ENCODE data around the gene SPHK2.

Gene SPHK2

GRCh38 chr19:48659768-48660167 is 40.5 kb downstream of the SPHK2 start:
- no peak for DNase-seq
- Histone ChIP-seq H3K27ac (ENCODE audit: insufficient read depth, low read length, poor library complexity, severe bottlenecking) (no peak overlapping the region), H3K36me3 (ENCODE audit: control insufficient read depth, insufficient read depth, low read length) (no peaks in the 10 kb centered on the region), H3K4me1 (ENCODE audit: control insufficient read depth, insufficient read depth, low read length, poor library complexity, severe bottlenecking) (peaks cover 4% of the 10 kb centered on the region), H3K9me3 (ENCODE audit: control insufficient read depth, low read length) (no peaks in the 10 kb centered on the region), H3K27me3 (replicated peaks; ENCODE audit: control insufficient read depth, insufficient read depth, low read length, poor library complexity, severe bottlenecking) (no peaks in the 10 kb centered on the region), H3K4me3 (ENCODE audit: insufficient read depth, low read depth, low read length, poor library complexity, severe bottlenecking) (no peak overlapping the region)

- DNase-seq = peak; percentile 51 to 74 (median 62)
- Histone ChIP-seq H3K27ac (ENCODE audit: insufficient read depth, low read length, poor library complexity, severe bottlenecking) (peak overlapping the region; percentile 39), H3K27me3 (replicated peaks; ENCODE audit: control insufficient read depth, insufficient read depth, low read length, poor library complexity, severe bottlenecking) (no peaks in the 10 kb centered on the region), H3K36me3 (ENCODE audit: control insufficient read depth, insufficient read depth, low read length) (no peaks in the 10 kb centered on the region), H3K9me3 (ENCODE audit: control insufficient read depth, low read length) (no peaks in the 10 kb centered on the region), H3K4me1 (ENCODE audit: control insufficient read depth, insufficient read depth, low read length, poor library complexity, severe bottlenecking) (peaks cover 4% of the 10 kb centered on the region), H3K4me3 (ENCODE audit: insufficient read depth, low read depth, low read length, poor library complexity, severe bottlenecking) (peak overlapping the region; percentile 10)
Measured at GRCh38 chr19:48660852-48661710, 41.8 kb downstream of the SPHK2 start.

- H3K4me3 ChIP-seq (ENCODE audit: insufficient read depth, low read depth, low read length, poor library complexity, severe bottlenecking) = no peak overlapping the region
- no peaks in the 10 kb centered on the region for H3K9me3 ChIP-seq (ENCODE audit: control insufficient read depth, low read length)
- H3K27me3 ChIP-seq (replicated peaks; ENCODE audit: control insufficient read depth, insufficient read depth, low read length, poor library complexity, severe bottlenecking) = no peaks in the 10 kb centered on the region
Measured at GRCh38 chr19:48661711-48662090, 42.4 kb downstream of the SPHK2 start.

GRCh38 chr19:48663667-48664066 is 44.4 kb downstream of the SPHK2 start:
- Histone ChIP-seq H3K27me3 (replicated peaks; ENCODE audit: control insufficient read depth, insufficient read depth, low read length, poor library complexity, severe bottlenecking) (no peaks in the 10 kb centered on the region), H3K4me3 (ENCODE audit: insufficient read depth, low read depth, low read length, poor library complexity, severe bottlenecking) (no peak overlapping the region), H3K4me1 (ENCODE audit: control insufficient read depth, insufficient read depth, low read length, poor library complexity, severe bottlenecking) (peaks cover 4% of the 10 kb centered on the region), H3K9me3 (ENCODE audit: control insufficient read depth, low read length) (no peaks in the 10 kb centered on the region), H3K27ac (ENCODE audit: insufficient read depth, low read length, poor library complexity, severe bottlenecking) (no peak overlapping the region), H3K36me3 (ENCODE audit: control insufficient read depth, insufficient read depth, low read length) (no peaks in the 10 kb centered on the region)
- no peak for DNase-seq

More at GRCh38 chr19:48661711-48662090, 42.4 kb downstream of the SPHK2 start:
- Histone ChIP-seq H3K36me3 (ENCODE audit: control insufficient read depth, insufficient read depth, low read length) (no peaks in the 10 kb centered on the region), H3K27ac (ENCODE audit: insufficient read depth, low read length, poor library complexity, severe bottlenecking) (no peak overlapping the region), H3K4me1 (ENCODE audit: control insufficient read depth, insufficient read depth, low read length, poor library complexity, severe bottlenecking) (peaks cover 4% of the 10 kb centered on the region)
- no peak for DNase-seq

DNA sequence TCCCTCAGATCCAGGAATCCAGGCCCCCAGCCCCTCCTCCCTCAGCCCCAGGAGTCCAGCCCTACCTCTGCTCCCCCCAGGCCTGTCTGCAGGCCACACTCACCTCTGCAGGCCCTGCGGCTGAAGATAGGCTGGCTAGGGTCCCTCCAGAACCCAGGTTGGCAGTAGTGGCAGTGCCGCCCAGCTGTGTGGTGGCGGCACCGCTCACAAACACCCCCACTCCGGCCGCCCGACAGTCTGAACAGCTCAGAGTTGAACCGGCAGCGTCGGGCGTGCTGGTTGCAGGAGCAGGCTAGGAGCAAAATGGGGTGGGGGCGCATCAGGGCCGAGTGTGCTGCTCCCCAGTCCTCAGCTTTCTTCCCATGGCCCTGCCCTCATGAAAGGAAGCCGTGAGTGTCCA is 45.2 kb downstream of the SPHK2 start:
- no peaks in the 10 kb centered on the region for H3K27me3 ChIP-seq (replicated peaks; ENCODE audit: control insufficient read depth, insufficient read depth, low read length, poor library complexity, severe bottlenecking)
- no peaks in the 10 kb centered on the region for H3K36me3 ChIP-seq (ENCODE audit: control insufficient read depth, insufficient read depth, low read length)
- H3K4me3 ChIP-seq (ENCODE audit: insufficient read depth, low read depth, low read length, poor library complexity, severe bottlenecking) = no peak overlapping the region
- no peaks in the 10 kb centered on the region for H3K9me3 ChIP-seq (ENCODE audit: control insufficient read depth, low read length)
- peaks cover 4% of the 10 kb centered on the region for H3K4me1 ChIP-seq (ENCODE audit: control insufficient read depth, insufficient read depth, low read length, poor library complexity, severe bottlenecking)
- H3K27ac ChIP-seq (ENCODE audit: insufficient read depth, low read length, poor library complexity, severe bottlenecking) = no peak overlapping the region
- DNase-seq = no peak

DNA sequence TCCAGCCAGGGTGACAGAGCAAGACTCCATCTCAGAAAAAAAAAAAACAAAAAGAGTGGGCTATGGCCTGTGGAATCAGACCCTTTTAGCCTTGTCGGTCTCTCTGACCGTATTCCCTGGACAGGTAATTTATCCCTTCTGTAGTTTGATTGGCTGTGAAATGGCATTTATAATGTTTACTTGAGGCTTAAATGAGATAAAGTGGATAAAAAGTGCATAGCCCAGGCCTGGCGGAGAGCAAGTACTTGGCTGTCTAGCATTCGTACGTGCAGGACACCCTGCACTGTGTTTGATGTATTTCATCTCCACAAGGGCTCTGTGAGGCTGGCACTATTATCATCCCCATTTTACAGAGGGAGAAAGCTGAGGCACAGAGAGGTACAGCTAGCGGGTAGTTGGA is 46.5 kb downstream of the SPHK2 start:
- H3K4me1 ChIP-seq (ENCODE audit: control insufficient read depth, insufficient read depth, low read length, poor library complexity, severe bottlenecking) = peaks cover 4% of the 10 kb centered on the region
- H3K27ac ChIP-seq (ENCODE audit: insufficient read depth, low read length, poor library complexity, severe bottlenecking) = no peak overlapping the region
- no peak for DNase-seq
- no peaks in the 10 kb centered on the region for H3K27me3 ChIP-seq (replicated peaks; ENCODE audit: control insufficient read depth, insufficient read depth, low read length, poor library complexity, severe bottlenecking)
- no peaks in the 10 kb centered on the region for H3K9me3 ChIP-seq (ENCODE audit: control insufficient read depth, low read length)
- no peaks in the 10 kb centered on the region for H3K36me3 ChIP-seq (ENCODE audit: control insufficient read depth, insufficient read depth, low read length)
- H3K4me3 ChIP-seq (ENCODE audit: insufficient read depth, low read depth, low read length, poor library complexity, severe bottlenecking) = no peak overlapping the region

GRCh38 chr19:48668332-48668731 is 49.0 kb downstream of the SPHK2 start:
- Histone ChIP-seq H3K9me3 (ENCODE audit: control insufficient read depth, low read length) (no peaks in the 10 kb centered on the region), H3K4me1 (ENCODE audit: control insufficient read depth, insufficient read depth, low read length, poor library complexity, severe bottlenecking) (no peaks in the 10 kb centered on the region), H3K27ac (ENCODE audit: insufficient read depth, low read length, poor library complexity, severe bottlenecking) (no peak overlapping the region), H3K4me3 (ENCODE audit: insufficient read depth, low read depth, low read length, poor library complexity, severe bottlenecking) (no peak overlapping the region), H3K27me3 (replicated peaks; ENCODE audit: control insufficient read depth, insufficient read depth, low read length, poor library complexity, severe bottlenecking) (no peaks in the 10 kb centered on the region), H3K36me3 (ENCODE audit: control insufficient read depth, insufficient read depth, low read length) (no peaks in the 10 kb centered on the region)
- no peak for DNase-seq

- Histone ChIP-seq H3K4me1 (ENCODE audit: control insufficient read depth, insufficient read depth, low read length, poor library complexity, severe bottlenecking) (no peaks in the 10 kb centered on the region), H3K27me3 (replicated peaks; ENCODE audit: control insufficient read depth, insufficient read depth, low read length, poor library complexity, severe bottlenecking) (no peaks in the 10 kb centered on the region), H3K36me3 (ENCODE audit: control insufficient read depth, insufficient read depth, low read length) (no peaks in the 10 kb centered on the region), H3K4me3 (ENCODE audit: insufficient read depth, low read depth, low read length, poor library complexity, severe bottlenecking) (no peak overlapping the region), H3K27ac (ENCODE audit: insufficient read depth, low read length, poor library complexity, severe bottlenecking) (no peak overlapping the region), H3K9me3 (ENCODE audit: control insufficient read depth, low read length) (no peaks in the 10 kb centered on the region)
- DNase-seq = no peak
Measured at GRCh38 chr19:48668761-48669160, 49.5 kb downstream of the SPHK2 start.

- no peaks in the 10 kb centered on the region for H3K4me1 ChIP-seq (ENCODE audit: control insufficient read depth, insufficient read depth, low read length, poor library complexity, severe bottlenecking)
- no peaks in the 10 kb centered on the region for H3K36me3 ChIP-seq (ENCODE audit: control insufficient read depth, insufficient read depth, low read length)
- H3K27ac ChIP-seq (ENCODE audit: insufficient read depth, low read length, poor library complexity, severe bottlenecking) = no peak overlapping the region
- H3K9me3 ChIP-seq (ENCODE audit: control insufficient read depth, low read length) = no peaks in the 10 kb centered on the region
- H3K4me3 ChIP-seq (ENCODE audit: insufficient read depth, low read depth, low read length, poor library complexity, severe bottlenecking) = no peak overlapping the region
- DNase-seq = no peak
- no peaks in the 10 kb centered on the region for H3K27me3 ChIP-seq (replicated peaks; ENCODE audit: control insufficient read depth, insufficient read depth, low read length, poor library complexity, severe bottlenecking)
Measured at GRCh38 chr19:48669903-48670668, 50.8 kb downstream of the SPHK2 start.
